SIG-M5 (cell line): ENCODE measurements around the gene NUTF2.
"Not testable (repeated sequence)": the region's sequence is repeated elsewhere in the genome, so short reads cannot be mapped to it uniquely, and the experiment has no call there.

Source experiments
- DNase-seq: peaks from one replicate; lab custom pipeline; 2025; lab: John Stamatoyannopoulos, UW

NUTF2 gene

DNA sequence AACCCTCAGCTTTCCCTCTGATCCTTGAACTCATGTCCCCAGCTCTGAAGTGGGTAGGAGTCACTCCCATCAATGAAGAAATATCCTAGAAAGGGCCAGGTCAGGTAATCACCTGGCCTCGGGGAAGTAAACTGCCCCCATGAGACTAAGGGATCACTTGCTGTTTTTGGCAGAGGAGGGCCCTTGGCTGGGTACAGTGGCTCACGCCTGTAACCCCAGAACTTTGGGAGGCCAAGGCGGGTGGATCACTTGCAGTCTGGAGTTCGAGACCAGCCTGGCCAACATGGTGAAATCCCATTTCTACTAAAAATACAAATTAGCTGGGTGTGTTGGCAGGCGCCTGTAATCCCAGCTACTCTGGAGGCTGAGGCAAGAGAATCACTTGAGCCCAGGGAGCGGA is 17.3 kb downstream of the NUTF2 start:
- not testable (repeated sequence) for DNase-seq

DNA sequence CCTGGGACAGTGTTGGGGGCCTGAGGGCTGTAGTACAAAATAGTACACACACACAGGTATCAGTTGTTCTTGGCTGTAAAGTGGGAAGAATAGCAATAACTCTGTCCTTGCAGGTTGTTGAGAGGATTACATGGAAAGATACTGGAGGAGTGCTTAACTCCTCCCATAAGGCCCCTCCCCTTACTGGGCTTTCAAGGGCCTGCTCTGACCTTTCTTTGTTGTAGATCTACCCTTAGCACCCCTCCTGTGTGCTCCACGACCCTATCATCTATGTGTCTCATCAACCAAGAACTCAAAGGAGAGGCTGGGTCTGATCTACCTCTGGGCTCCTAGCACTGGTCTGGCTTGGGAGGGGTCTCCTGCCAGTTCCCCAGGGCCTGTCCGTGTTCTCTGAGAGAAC is 17.9 kb downstream of the NUTF2 start:
- no peak for DNase-seq

DNA sequence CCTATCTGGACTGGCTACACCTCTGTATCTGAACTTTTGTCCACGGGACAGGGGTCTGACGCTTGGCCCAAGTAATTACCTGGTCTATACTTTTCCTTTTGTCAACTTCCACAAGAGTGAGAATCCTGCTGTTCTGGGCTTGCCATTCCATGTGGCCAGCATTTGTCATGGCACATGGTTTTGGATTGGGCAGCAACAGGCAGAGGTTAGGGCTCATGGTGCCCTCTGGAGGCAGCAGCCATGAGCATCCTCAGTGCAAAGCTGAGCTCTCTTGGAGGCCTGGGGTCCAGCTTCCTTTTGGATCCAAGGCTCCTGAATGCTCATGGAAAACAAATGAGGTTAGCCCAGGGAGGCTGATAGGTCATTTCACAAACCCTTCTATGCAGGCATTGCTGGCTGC is 18.6 kb downstream of the NUTF2 start:
- DNase-seq = no peak

DNA sequence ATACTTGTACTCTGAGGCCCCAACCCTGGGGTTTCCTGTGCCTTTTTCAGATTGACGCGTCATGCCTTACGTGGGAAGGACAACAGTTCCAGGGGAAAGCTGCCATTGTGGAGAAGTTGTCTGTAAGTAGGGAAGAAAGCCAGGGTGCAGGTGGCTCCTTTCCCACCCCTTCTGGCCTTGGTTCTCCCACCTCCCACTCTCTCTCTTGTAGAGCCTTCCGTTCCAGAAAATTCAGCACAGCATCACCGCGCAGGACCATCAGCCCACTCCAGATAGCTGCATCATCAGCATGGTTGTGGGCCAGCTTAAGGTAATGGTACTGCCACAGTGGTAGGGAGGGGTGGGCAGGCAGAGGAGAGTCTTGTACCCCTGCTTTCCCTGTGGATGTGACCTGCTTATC is 21.6 kb downstream of the NUTF2 start:
- DNase-seq = no peak

DNA sequence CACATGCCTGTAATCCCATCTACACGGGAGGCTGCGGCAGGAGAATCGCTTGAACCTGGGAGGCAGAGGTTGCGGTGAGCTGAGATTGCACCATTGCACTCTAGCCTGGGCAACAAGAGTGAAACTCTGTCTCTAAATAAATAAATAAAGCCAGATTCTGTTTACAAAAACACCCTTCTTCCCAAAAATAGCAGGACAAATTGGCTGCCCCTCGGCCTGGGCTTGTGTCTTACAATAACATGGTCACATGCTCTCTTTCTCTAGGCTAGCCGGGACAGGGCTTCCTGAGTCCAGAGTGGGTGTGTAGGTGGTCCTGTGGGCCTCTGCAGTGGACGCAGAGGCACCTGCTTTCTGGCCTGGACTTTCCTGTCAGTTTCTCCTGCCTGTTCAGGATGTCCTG is 22.9 kb downstream of the NUTF2 start:
- DNase-seq = no peak

GRCh38 chr16:67871256-67871655 is 24.5 kb downstream of the NUTF2 start:
- no peak for DNase-seq

DNA sequence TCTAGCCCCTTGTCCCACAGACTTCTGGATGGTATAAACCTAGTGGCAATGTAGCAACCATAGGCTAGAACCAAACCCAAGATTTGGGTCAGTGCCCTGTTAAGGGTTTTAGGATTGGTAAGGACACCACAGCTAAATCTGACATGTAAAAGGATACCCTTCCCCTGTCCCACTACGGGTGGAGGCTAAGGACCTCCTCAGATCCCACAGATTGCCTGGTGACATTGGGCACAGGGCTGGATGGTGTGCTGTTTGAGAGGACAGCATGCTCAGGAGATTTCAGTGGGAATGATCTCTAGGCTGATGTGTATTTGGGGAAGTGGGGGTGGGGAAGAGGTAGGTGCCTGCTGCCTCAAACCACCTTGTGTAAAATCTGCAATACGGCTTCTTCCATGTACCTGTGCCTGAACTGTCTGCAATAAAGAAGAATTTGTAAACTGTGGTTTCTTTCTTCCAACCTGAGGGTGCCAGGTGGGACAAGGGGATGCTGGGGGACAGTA is 25.4 kb downstream of the NUTF2 start:
- DNase-seq = no peak

DNA sequence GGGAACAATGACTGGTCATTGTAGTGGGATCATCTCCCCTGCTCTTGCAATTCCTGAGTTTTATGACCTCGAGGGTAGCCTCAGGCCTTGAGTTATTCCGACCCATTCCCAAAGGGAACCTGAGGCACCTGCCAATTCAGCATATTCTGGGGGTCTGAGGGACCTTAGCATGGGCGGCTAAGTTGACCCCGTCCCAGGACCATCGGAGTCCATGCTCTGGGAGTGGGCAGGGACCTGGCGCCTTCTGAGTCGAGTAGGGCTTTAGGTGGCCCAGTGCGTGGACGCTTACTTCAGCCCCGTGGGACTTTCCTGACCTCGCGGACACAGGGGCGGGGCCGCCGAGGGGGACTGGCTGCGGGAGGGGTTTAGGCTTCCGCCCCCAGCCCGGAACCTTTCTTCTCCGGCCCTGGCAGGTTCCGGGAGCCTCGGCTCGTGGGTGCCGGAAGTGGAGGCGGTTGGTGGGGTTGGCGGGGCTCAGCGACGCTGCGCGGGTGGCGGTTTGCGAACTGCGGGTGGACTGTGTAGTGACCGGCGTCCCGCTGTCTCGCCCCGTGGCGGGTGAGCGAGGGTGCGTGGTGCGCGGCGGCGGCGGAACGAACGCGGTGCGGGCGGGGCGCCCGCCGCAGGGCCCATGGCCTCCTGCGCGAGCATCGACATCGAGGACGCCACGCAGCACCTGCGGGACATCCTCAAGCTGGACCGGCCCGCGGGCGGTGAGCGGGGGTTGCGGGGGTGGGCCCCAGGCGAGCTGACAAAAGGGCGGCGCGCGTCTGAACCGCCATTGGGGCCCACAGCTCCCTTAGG is 26.1 kb downstream of the NUTF2 start, which contains the start of gene EDC4:
Gene EDC4, plus strand, starts transcription at position 422 of the 804 bp plus-strand sequence. Its CDS starts 210 bp downstream, at position 632.
- no peak for DNase-seq

DNA sequence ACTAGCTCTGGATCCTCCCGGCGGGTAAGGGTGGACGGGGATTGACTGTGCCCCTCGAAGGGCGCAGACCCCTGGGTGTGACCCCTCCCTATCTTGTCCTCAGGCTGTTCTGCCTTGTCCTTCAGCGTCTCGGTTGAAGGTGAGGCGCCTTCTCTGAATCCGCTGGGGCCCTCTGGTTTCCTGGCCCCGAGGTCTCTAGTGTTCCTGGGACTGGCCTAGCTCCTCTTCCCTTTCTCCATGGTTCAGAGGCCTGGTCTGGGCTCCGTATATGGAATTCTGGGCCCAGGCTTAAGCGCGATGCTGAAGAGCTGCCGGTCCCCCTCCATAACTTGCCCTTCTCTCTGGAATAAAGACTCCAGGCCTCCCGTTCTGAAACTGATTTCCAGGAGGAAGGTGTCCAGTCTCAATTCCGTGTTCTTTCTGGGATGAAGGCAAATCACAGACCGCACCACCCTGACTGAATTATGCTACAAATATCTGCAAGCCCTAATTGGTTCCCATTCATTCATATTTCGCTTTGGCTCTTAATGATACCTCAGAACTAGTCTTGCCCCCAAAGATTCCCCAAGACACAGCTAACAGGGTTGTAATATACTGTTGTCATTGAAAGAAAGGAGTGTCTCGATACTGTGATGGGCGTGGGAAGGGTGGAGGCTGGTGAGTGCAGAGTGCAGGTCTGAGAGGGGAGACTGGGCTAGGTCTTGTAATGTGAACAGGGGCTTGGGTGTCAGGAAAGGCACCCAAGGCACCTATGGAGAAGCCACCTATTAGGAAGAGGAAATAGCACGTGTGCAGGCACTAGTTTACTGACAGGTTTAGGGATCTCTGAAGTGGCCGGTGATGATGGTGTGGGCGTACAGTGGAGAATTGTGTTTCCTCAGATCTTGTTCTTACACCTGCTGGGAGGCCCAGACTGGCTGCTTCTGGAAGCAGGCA is 27.0 kb downstream of the NUTF2 start:
- DNase-seq = no peak

- DNase-seq = no peak
Measured at GRCh38 chr16:67874372-67874771, 27.6 kb downstream of the NUTF2 start.

- no peak for DNase-seq
Measured at GRCh38 chr16:67877064-67877463, 30.3 kb downstream of the NUTF2 start.

GRCh38 chr16:67878232-67878631 is 31.5 kb downstream of the NUTF2 start:
- no peak for DNase-seq

DNA sequence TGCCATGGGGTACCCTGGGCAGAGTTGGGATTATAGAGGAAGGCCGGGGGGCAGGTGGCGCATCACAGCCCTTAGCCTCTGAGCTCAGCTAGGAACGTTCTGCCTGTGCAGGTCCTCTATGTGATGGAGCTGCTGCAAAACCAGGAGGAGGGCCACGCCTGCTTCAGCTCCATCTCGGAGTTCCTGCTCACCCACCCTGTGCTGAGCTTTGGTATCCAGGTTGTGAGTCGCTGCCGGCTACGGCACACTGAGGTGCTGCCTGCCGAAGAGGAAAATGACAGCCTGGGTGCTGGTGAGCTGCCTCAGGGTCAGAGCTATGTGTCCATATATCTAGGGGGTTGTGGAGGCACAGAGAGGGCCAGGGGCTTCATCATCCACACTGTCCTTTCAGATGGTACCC is 32.1 kb downstream of the NUTF2 start:
- no peak for DNase-seq

- DNase-seq = no peak
Measured at GRCh38 chr16:67879462-67879861, 32.7 kb downstream of the NUTF2 start.

- DNase-seq = no peak
Measured at GRCh38 chr16:67879936-67880335, 33.2 kb downstream of the NUTF2 start.

- no peak for DNase-seq
Measured at GRCh38 chr16:67880584-67880983, 33.9 kb downstream of the NUTF2 start.

- no peak for DNase-seq
Measured at GRCh38 chr16:67881621-67882161, 35.0 kb downstream of the NUTF2 start.

DNA sequence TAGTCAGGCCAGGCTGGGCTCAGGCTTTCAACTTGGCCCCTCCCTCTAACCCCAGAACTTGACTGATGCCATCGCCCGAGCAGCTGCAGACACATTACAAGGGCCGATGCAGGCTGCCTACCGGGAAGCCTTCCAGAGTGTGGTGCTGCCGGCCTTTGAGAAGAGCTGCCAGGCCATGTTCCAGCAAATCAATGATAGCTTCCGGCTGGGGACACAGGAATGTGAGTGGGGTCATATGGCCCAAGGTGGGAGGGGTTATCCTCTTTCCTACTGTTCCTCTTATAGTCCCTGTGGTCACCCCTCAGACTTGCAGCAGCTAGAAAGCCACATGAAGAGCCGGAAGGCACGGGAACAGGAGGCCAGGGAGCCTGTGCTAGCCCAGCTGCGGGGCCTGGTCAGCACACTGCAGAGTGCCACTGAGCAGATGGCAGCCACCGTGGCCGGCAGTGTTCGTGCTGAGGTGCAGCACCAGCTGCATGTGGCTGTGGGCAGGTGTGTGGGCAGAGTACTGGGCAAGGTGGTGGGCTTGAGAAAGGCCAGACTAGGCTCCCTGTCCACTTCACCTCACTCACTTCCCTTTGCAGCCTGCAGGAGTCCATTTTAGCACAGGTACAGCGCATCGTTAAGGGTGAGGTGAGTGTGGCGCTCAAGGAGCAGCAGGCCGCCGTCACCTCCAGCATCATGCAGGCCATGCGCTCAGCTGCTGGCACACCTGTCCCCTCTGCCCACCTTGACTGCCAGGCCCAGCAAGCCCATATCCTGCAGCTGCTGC is 35.8 kb downstream of the NUTF2 start:
- no peak for DNase-seq

- no peak for DNase-seq
Measured at GRCh38 chr16:67883146-67883871, 36.6 kb downstream of the NUTF2 start.

DNA sequence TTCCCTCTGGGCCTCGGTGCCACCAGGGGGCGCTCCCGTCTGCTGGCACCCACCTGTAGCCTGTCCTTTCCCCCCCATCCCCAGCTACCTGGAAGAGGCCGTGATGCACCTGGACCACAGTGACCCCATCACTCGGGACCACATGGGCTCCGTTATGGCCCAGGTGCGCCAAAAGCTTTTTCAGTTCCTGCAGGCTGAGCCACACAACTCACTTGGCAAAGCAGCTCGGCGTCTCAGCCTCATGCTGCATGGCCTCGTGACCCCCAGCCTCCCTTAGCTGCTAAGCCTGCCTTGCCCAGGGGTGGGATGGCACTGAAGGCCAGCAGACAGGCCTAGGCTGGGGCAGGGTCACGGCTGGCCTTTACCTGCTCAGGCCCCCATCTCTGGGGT is 37.1 kb downstream of the NUTF2 start:
- DNase-seq = no peak

- no peak for DNase-seq
Measured at GRCh38 chr16:67884684-67885083, 38.0 kb downstream of the NUTF2 start, which contains the start of gene NRN1L. NRN1L (plus strand) TSS chr16:67884885; CDS start chr16:67884904, 19 bp downstream.
